Astrocyte of the cerebellum (primary cell): Measurements from ENCODE around the gene GUK1.

Experiments
- DNase-seq: peaks from one replicate; pipeline ENCODE4 v3.0.0-alpha.2; 2011; ENCODE audit warnings: low read depth
- H3K4me3 ChIP-seq: 2 replicates; pipeline ENCODE4 v1.5.1; 2011; ENCODE audit warnings: mild to moderate bottlenecking, low read depth, low read length, moderate library complexity
- in situ Hi-C: cut with HindIII; loops from 2 replicates; pipeline ENCODE4 v1.10.0; 2017; ENCODE audit warnings: low sequenced_read_pairs
- TF ChIP-seq, protein P1 (sequence below): IDR thresholded peaks from 2 replicates; pipeline ENCODE4 v1.5.1; 2012; ENCODE audit warnings: low read length, low read depth, moderate library complexity, mild to moderate bottlenecking; ENCODE audit errors: missing control alignments

Gene GUK1

DNA sequence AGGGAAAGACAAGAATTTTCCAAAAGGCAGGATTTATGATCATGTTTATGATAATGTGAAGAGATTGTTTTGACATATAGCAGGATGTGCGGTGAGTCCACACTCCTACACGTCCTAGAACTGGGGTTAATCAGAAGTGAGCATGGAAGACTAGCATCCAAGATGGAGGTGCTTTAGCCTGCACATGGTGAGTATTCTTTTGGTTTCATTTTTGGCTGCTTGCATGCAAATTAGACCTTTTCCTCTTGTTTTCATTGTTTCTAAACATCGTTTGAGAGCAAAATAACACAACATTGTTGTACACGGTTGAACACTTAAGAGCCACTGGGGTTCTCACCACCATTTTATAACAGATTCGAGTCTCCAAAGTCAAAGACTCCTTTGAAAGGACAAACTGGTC, 14.9 kb upstream of the GUK1 start:
- H3K4me3 ChIP-seq, result no peak overlapping the region
- TF ChIP-seq, protein P1, sequence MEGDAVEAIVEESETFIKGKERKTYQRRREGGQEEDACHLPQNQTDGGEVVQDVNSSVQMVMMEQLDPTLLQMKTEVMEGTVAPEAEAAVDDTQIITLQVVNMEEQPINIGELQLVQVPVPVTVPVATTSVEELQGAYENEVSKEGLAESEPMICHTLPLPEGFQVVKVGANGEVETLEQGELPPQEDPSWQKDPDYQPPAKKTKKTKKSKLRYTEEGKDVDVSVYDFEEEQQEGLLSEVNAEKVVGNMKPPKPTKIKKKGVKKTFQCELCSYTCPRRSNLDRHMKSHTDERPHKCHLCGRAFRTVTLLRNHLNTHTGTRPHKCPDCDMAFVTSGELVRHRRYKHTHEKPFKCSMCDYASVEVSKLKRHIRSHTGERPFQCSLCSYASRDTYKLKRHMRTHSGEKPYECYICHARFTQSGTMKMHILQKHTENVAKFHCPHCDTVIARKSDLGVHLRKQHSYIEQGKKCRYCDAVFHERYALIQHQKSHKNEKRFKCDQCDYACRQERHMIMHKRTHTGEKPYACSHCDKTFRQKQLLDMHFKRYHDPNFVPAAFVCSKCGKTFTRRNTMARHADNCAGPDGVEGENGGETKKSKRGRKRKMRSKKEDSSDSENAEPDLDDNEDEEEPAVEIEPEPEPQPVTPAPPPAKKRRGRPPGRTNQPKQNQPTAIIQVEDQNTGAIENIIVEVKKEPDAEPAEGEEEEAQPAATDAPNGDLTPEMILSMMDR, result no peak
- no peak for DNase-seq
- in situ Hi-C loops, result loop anchor here (10.0 kb wide), 1 partner anchor 60 kb away; no protein-coding TSS in a partner anchor

DNA sequence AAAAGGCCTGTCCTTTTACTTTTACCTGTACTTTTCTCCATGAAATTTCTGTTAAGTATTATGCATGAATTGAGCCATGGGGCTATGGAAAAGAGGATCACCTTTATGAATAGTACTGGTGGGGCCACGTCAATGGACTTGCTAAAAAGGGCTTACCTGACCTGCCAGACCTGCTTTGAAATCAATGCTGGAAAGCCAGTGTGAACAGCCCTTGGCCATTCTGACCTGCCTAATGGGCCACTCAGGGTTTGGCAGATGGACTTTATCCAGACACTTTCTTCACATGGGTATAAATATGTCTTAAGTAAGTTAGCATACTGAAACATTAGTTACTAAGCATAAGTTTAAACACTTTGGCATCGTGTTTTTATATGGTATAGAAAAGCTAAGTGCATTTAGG, 8.3 kb upstream of the GUK1 start:
- DNase-seq, result no peak
- TF ChIP-seq, protein P1, result no peak
- no peak overlapping the region for H3K4me3 ChIP-seq
- in situ Hi-C loops, result no loop called here

- DNase-seq, result no peak
- in situ Hi-C loops, result no loop called here
- H3K4me3 ChIP-seq, result no peak overlapping the region
- TF ChIP-seq, protein P1, result no peak
These were observed 5.5 kb upstream of the GUK1 start for GRCh38 chr1:228134591-228134990.

- DNase-seq, result no peak
- H3K4me3 ChIP-seq, result no peak overlapping the region
- TF ChIP-seq, protein P1, result no peak
- in situ Hi-C loops, result no loop called here
These were observed 3.2 kb upstream of the GUK1 start for GRCh38 chr1:228136901-228137300.

DNA sequence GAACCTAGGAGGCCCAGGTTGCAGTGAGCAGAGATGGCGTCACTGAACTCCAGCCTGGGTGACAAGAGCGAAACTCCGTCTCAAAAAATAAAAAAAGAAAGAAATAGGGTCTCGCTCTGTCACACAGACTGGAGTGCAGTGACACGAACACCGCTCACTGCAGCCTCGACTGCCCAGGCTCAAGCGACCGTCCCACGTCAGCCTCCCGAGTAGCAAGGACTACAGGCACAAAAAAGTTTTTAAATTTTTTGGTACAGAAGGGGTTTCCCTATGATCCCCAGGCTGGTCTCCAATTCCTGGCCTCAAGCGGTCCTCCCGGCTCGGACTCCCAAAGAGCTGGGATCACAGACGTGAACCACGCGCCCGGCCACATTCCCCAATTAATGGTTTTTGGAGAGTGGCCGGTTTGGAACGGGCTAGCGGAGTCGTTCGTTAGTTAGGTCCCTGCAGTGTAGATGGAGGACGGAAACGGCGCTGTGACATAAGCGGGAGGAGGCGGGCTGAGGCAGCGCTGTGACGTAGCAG, 611 bp upstream of the GUK1 start:
- H3K4me3 ChIP-seq, result peak overlapping the region; percentile 95
- TF ChIP-seq, protein P1, result no peak
- in situ Hi-C loops, result no loop called here
- DNase-seq, result no peak

DNA sequence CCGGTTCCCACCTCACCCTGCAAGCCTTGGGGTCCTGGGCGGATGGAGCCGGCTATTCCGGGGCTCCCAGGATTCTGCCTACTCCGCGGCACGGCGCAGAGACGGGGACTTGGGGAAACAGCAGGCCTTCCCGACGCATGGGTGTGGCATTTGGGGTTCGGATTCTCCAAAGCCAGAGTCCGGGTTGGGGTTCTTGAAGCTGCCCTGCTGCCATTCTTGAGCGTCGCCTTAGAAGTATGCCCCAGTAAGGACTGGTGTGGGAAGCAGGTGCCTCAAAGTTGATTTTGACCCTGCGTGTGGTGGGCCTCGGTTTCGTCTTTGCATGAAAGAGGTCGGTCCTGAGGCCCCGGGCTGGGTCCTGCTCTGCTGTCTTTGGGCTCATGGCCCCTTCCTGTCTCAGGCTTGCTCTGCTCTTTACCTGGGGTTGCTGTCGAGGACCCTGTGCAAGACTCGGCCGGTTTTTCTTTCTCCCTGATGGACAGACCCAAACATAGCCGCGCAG, 696 bp downstream of the GUK1 start:
- TF ChIP-seq, protein P1, result no peak
- DNase-seq, result no peak
- H3K4me3 ChIP-seq, result peak overlapping the region; percentile 95
- in situ Hi-C loops, result no loop called here
